ENCODE measurements around the gene GTF2A1. TPM values are rescaled to one million over a fixed set of nuclear protein-coding genes. Genes with fewer than 3 reads are reported as not detected.

The GTF2A1 gene
- total RNA-seq, 4 donors from 2014 or later, result 10.5 to 48.0 (median 22.5) TPM

- H3K36me3 ChIP-seq, result no peaks in the 10 kb centered on the region
- 60 to 78% methylated on average over 4 to 5 of the region's 5 CpGs for WGBS, 2 donors (ENCODE audit: low coverage in 1 of 2)
- no peaks in the 10 kb centered on the region for H3K27me3 ChIP-seq
- no peaks in the 10 kb centered on the region for H3K4me1 ChIP-seq
- TF ChIP-seq POLR2A (IDR thresholded peaks at IDR 0.05), result no peak
- no peak for TF ChIP-seq POLR2AphosphoS5 (IDR thresholded peaks at IDR 0.05)
- TF ChIP-seq EP300 (IDR thresholded peaks at IDR 0.05; ENCODE audit: low read depth), result no peak
- in situ Hi-C loops (cut with MboI; ENCODE audit: low pct_ligation_motif_present in 1 of 4, low pct_unique_long_range_greater_than_20kb in 1 of 4, low sequenced_read_pairs in 3 of 4), result no loop called here
- no peak overlapping the region for H3K27ac ChIP-seq
- no peak for DNase-seq
- H3K9me3 ChIP-seq, result no peaks in the 10 kb centered on the region
- no peak overlapping the region for H3K4me3 ChIP-seq
- intact Hi-C loops (cut with DNase I; ENCODE audit: low total_unique reads), result no loop called here
Measured at GRCh38 chr14:81127785-81128184, 93.0 kb downstream of the GTF2A1 start.

GRCh38 chr14:81125536-81125935, 95.2 kb downstream of the GTF2A1 start:
- in situ Hi-C loops (cut with MboI; ENCODE audit: low pct_ligation_motif_present in 1 of 4, low pct_unique_long_range_greater_than_20kb in 1 of 4, low sequenced_read_pairs in 3 of 4) (no loop called here), intact Hi-C loops (cut with DNase I; ENCODE audit: low total_unique reads) (no loop called here)
- DNase-seq, result no peak

More at GRCh38 chr14:81125536-81125935, 95.2 kb downstream of the GTF2A1 start:
- H3K27me3 ChIP-seq, result no peaks in the 10 kb centered on the region
- no peak overlapping the region for H3K27ac ChIP-seq
- 70 to 80% methylated on average over 1 to 4 of the region's 4 CpGs for WGBS, 2 donors (ENCODE audit: low coverage in 1 of 2)
- no peaks in the 10 kb centered on the region for H3K36me3 ChIP-seq
- no peak overlapping the region for H3K4me3 ChIP-seq
- TF ChIP-seq EP300 (IDR thresholded peaks at IDR 0.05; ENCODE audit: low read depth), result no peak
- TF ChIP-seq CTCF (IDR thresholded peaks at IDR 0.05), result no peak
- TF ChIP-seq POLR2A (IDR thresholded peaks at IDR 0.05), result no peak
- no peak for TF ChIP-seq POLR2AphosphoS5 (IDR thresholded peaks at IDR 0.05)
- no peaks in the 10 kb centered on the region for H3K9me3 ChIP-seq
- no peaks in the 10 kb centered on the region for H3K4me1 ChIP-seq

Small RNA genes lying within 50 kb of the gene (small RNA-seq; reads per million reads assigned to genes)
- 0 to 0.12 (median 0) reads per million in 4 donors for gene DYNLL1P1
- gene SNORA79, result 8.1 to 24.2 (median 14.7) reads per million in 4 donors

Other genes with a start within 250 kb of the GTF2A1 start
- gene STON2, start 179.4 kb upstream of the GTF2A1 start, total RNA-seq, result 10 to 100 TPM; 10.8 to 39.4 (median 17.5) TPM

Data from transverse colon (tissue), 4 donors.